Mesendoderm (in vitro differentiated cells): ENCODE measurements around the gene CHSY1.

Source experiments
- DNase-seq: peaks from one replicate; pipeline ENCODE4 v3.0.0; 2013
- H2AK5ac ChIP-seq: 2 replicates; pipeline ENCODE4 v1.6.1; 2013; ENCODE audit warnings: low read length, inconsistent platforms
- H2BK120ac ChIP-seq: 2 replicates; pipeline ENCODE4 v1.6.1; 2013; ENCODE audit warnings: low read depth, mild to moderate bottlenecking, low read length, moderate library complexity, mixed read lengths
- H2BK15ac ChIP-seq: replicated peaks from 2 replicates; pipeline ENCODE4 v1.6.1; 2013; ENCODE audit warnings: low read depth, mild to moderate bottlenecking, moderate library complexity
- H2BK5ac ChIP-seq: 2 replicates; pipeline ENCODE4 v1.6.1; 2013; ENCODE audit warnings: low read length, inconsistent platforms
- H3K18ac ChIP-seq: 2 replicates; pipeline ENCODE4 v1.6.1; 2013; ENCODE audit warnings: mild to moderate bottlenecking, low read length, mixed read lengths
- H3K23ac ChIP-seq: one replicate; pipeline ENCODE4 v1.6.1; 2013; ENCODE audit warnings: low read length
- H3K27ac ChIP-seq: 2 replicates; pipeline ENCODE4 v1.5.1; 2013; ENCODE audit warnings: low read depth, mild to moderate bottlenecking, inconsistent platforms, low read length, moderate library complexity
- H3K27me3 ChIP-seq: 2 replicates; pipeline ENCODE4 v1.6.1; 2013; ENCODE audit warnings: low read length, control low read depth, mild to moderate bottlenecking, inconsistent platforms; ENCODE audit not compliant: insufficient read depth, poor library complexity
- H3K36me3 ChIP-seq: 2 replicates; pipeline ENCODE4 v1.6.1; 2013; ENCODE audit warnings: low read length, inconsistent platforms; ENCODE audit not compliant: control insufficient read depth, insufficient read depth
- H3K4ac ChIP-seq: one replicate; pipeline ENCODE4 v1.6.1; 2013; ENCODE audit warnings: low read depth, mild to moderate bottlenecking, low read length, moderate library complexity
- H3K4me1 ChIP-seq: 2 replicates; pipeline ENCODE4 v1.6.1; 2013; ENCODE audit warnings: low read depth, low read length, inconsistent platforms; ENCODE audit not compliant: control insufficient read depth
- H3K4me2 ChIP-seq: 2 replicates; pipeline ENCODE4 v1.6.1; 2013; ENCODE audit warnings: low read length
- H3K4me3 ChIP-seq: 2 replicates; pipeline ENCODE4 v1.5.1; 2013; ENCODE audit warnings: mild to moderate bottlenecking, low read length
- H3K56ac ChIP-seq: one replicate; pipeline ENCODE4 v1.6.1; 2013; ENCODE audit warnings: low read length
- H3K79me1 ChIP-seq: 2 replicates; pipeline ENCODE4 v1.6.1; 2013; ENCODE audit warnings: low read length, inconsistent platforms
- H3K79me2 ChIP-seq: 2 replicates; pipeline ENCODE4 v1.6.1; 2013; ENCODE audit warnings: mild to moderate bottlenecking, low read length; ENCODE audit not compliant: control insufficient read depth, insufficient read depth
- H3K9ac ChIP-seq: 2 replicates; pipeline ENCODE4 v1.6.1; 2013; ENCODE audit warnings: low read length, inconsistent platforms
- H4K5ac ChIP-seq: one replicate; pipeline ENCODE4 v1.6.1; 2013; ENCODE audit warnings: low read length
- H4K8ac ChIP-seq: one replicate; pipeline ENCODE4 v1.6.1; 2013; ENCODE audit warnings: low read depth, mild to moderate bottlenecking, control low read depth, low read length, moderate library complexity
- WGBS: extraction: QIAGEN DNeasy Blood & Tissue Kit; methylation state at CpG from one replicate; pipeline ENCODE4 v1.1.7; 2013; ENCODE audit warnings: low lambda C conversion rate, missing lambda C conversion rate; ENCODE audit not compliant: insufficient coverage; ENCODE audit errors: extremely low coverage; 5-methylcytosine and 5-hydroxymethylcytosine counted together

CHSY1 gene

DNA sequence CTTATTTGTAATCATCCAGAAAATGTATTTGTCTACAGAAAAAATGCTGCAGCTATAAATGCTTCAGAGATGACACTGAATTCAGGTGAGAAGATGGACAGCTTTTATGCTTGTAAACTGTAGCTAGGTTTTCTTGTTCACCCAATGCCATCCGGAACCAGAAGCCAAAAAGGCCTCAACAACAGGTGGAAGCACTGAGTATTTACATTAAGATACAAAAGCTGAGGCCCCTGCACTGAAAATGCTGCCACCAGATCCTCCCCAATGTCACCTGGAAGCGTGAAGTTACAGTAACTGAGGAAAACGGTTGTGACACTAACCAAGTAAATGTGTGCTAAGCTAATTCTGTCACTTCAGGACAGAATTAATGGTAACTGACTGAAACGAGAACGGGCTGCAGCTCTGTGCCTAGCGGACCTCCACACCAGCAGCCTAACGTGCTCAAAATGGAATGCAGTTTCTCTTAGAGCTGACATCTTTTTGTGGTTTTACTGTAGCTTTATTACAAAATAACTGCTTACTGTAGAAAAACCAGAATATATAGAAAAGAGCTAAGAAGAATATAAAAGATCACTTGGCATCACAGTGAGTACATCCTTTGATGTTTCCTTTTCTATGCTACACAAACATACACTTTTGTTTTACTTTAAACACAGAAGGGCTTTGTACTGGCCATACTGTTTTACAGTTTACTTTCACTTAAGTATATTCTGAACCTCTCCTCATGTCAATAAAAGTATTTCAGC, 7.6 kb downstream of the CHSY1 start:
- Histone ChIP-seq H2BK5ac (no peak overlapping the region), H3K18ac (no peak overlapping the region), H2BK120ac (no peak overlapping the region), H3K27me3 (no peaks in the 10 kb centered on the region), H3K79me2 (peaks cover 90% of the 10 kb centered on the region), H3K79me1 (peaks cover 39% of the 10 kb centered on the region), H3K56ac (no peak overlapping the region), H3K4me2 (no peak overlapping the region), H2AK5ac (no peak overlapping the region), H3K4me1 (no peaks in the 10 kb centered on the region), H4K5ac (no peak overlapping the region), H3K27ac (no peak overlapping the region), H2BK15ac (no peak overlapping the region), H3K23ac (no peak overlapping the region), H3K9ac (no peak overlapping the region), H3K36me3 (no peaks in the 10 kb centered on the region), H4K8ac (no peak overlapping the region), H3K4me3 (no peak overlapping the region), H3K4ac (no peak overlapping the region)
- WGBS = no CpG with 5 or more reads among the region's 7 CpGs
- no peak for DNase-seq

DNA sequence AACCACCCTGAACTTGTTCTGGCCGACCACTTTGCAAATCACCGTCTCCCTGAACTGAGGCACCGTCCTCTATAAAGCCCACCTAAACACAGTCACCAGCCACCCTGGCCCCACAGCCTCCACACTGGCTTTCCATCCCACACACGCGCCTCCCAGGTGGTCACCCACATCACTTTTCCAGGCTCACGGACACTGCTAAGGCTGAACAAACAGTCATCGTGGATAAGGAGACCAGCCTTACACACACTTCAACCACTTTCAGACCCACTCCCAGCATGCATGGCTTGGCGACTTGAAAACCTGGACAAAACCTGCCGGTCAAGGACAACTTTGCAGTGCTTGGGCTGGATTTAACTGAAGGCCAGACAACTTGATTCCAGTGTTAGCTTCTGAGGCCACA, 8.4 kb downstream of the CHSY1 start:
- Histone ChIP-seq H3K36me3 (no peaks in the 10 kb centered on the region), H4K5ac (no peak overlapping the region), H3K27me3 (no peaks in the 10 kb centered on the region), H2BK120ac (no peak overlapping the region), H3K4me2 (no peak overlapping the region), H3K9ac (no peak overlapping the region), H2BK5ac (no peak overlapping the region), H2AK5ac (no peak overlapping the region), H3K4me1 (no peaks in the 10 kb centered on the region), H3K79me1 (peaks cover 37% of the 10 kb centered on the region), H3K56ac (no peak overlapping the region), H3K79me2 (peaks cover 89% of the 10 kb centered on the region), H3K27ac (no peak overlapping the region), H3K4ac (no peak overlapping the region), H3K4me3 (no peak overlapping the region), H3K18ac (no peak overlapping the region), H2BK15ac (no peak overlapping the region), H4K8ac (no peak overlapping the region), H3K23ac (no peak overlapping the region)
- no peak for DNase-seq
- WGBS = no CpG with 5 or more reads among the region's 9 CpGs

DNA sequence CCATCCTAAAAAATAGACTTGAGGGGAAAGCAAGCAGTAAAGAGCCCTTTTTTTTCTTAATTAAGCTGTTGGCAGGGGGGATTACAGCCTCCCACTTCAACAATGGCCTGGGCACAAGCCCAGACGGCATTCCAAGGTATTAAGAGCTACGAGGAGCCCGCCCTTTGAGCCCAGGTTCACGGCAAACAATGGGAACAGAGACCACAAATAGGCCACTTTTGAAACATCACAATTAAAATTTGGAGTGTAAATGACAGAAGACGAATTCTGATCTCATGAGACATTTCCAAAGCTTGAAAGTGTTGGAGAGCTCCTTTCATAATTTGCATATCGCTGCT, 8.9 kb downstream of the CHSY1 start:
- Histone ChIP-seq H3K27me3 (no peaks in the 10 kb centered on the region), H3K4me1 (no peaks in the 10 kb centered on the region), H3K79me2 (peaks cover 87% of the 10 kb centered on the region), H2BK5ac (no peak overlapping the region), H2AK5ac (no peak overlapping the region), H3K56ac (no peak overlapping the region), H3K4ac (no peak overlapping the region), H3K23ac (no peak overlapping the region), H4K8ac (no peak overlapping the region), H3K79me1 (peaks cover 35% of the 10 kb centered on the region), H3K18ac (no peak overlapping the region), H2BK15ac (no peak overlapping the region), H3K9ac (no peak overlapping the region), H3K27ac (no peak overlapping the region), H3K36me3 (no peaks in the 10 kb centered on the region), H4K5ac (no peak overlapping the region), H3K4me2 (no peak overlapping the region), H3K4me3 (no peak overlapping the region), H2BK120ac (no peak overlapping the region)
- no peak for DNase-seq
- WGBS = no CpG with 5 or more reads among the region's 6 CpGs

DNA sequence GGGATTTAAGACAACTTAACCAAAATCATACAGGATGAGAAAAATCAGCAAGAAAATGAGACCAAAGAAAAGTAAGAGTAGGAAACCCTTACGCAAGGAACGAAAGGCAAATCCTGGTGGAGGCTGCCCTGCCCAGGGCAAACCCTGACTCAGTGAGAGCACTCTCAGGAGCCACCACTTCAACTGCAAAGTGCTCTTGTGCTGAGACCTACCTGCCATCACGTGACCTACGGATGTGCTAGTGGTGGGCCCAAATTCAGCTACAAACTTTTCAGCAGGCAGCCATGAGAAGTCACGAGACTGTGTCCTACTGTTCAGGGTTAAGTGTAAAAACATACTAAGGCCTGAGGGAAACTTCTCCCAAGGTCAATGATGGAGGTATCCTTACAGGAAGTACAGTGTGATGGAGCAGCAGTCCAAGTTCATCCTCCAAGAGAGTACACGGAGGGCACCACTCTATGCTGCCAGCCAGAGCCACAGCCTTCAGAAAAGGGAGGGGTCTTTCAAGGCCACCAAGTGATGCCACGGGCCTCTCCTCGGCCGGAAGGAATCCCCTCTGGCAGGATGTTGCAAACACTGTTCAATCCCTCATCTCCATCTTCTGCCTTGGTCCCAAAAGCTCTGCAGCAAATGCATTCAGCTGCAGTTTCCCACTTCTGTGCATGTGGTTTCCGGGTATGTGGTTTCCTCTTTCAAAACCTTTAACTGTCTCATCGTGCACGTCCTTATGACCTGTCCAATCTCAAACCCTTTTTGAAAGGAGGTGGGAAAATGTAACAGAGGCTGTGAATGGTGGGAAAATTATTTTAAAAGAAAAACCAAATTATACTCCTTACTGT, 9.5 kb downstream of the CHSY1 start:
- no peak overlapping the region for H2BK15ac ChIP-seq
- no peak overlapping the region for H2BK120ac ChIP-seq
- no peak for DNase-seq
- H3K23ac ChIP-seq = no peak overlapping the region
- H3K18ac ChIP-seq = no peak overlapping the region
- no peak overlapping the region for H3K56ac ChIP-seq
- H4K8ac ChIP-seq = no peak overlapping the region
- H3K36me3 ChIP-seq = no peaks in the 10 kb centered on the region
- peaks cover 34% of the 10 kb centered on the region for H3K79me1 ChIP-seq
- no peaks in the 10 kb centered on the region for H3K4me1 ChIP-seq
- no peak overlapping the region for H2AK5ac ChIP-seq
- no peak overlapping the region for H2BK5ac ChIP-seq
- H4K5ac ChIP-seq = no peak overlapping the region
- peaks cover 85% of the 10 kb centered on the region for H3K79me2 ChIP-seq
- H3K4me2 ChIP-seq = no peak overlapping the region
- H3K4me3 ChIP-seq = no peak overlapping the region
- H3K4ac ChIP-seq = no peak overlapping the region
- no peaks in the 10 kb centered on the region for H3K27me3 ChIP-seq
- H3K9ac ChIP-seq = no peak overlapping the region
- H3K27ac ChIP-seq = no peak overlapping the region
- no CpG with 5 or more reads among the region's 12 CpGs for WGBS

DNA sequence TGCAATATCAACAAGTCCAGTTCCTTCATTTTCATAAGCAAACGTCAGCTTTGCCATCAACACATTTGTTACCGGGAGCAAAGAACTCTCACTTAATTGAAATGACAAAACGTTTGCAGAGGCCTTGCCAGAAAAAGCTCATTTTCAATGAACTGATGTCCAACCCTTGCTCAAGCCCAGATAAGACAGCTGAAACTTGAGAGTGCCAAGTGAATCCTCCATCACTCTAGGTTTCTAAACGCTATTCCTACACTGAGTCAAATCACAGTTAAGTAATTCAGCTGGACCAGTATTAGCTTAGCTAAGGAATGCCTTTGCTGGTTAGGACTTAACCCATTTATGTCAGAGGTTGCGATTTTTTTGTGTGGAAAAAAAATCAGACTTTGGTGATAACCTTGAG, 11.5 kb downstream of the CHSY1 start:
- no CpG with 5 or more reads among the region's 5 CpGs for WGBS
- no peaks in the 10 kb centered on the region for H3K4me1 ChIP-seq
- H4K5ac ChIP-seq = no peak overlapping the region
- H2BK120ac ChIP-seq = no peak overlapping the region
- no peak overlapping the region for H2AK5ac ChIP-seq
- no peak overlapping the region for H2BK5ac ChIP-seq
- peaks cover 77% of the 10 kb centered on the region for H3K79me2 ChIP-seq
- no peak overlapping the region for H3K9ac ChIP-seq
- no peak overlapping the region for H3K23ac ChIP-seq
- no peaks in the 10 kb centered on the region for H3K27me3 ChIP-seq
- no peak overlapping the region for H4K8ac ChIP-seq
- peaks cover 37% of the 10 kb centered on the region for H3K79me1 ChIP-seq
- no peak overlapping the region for H3K27ac ChIP-seq
- no peak overlapping the region for H3K56ac ChIP-seq
- H2BK15ac ChIP-seq = no peak overlapping the region
- no peak overlapping the region for H3K18ac ChIP-seq
- H3K4ac ChIP-seq = no peak overlapping the region
- H3K36me3 ChIP-seq = no peaks in the 10 kb centered on the region
- no peak overlapping the region for H3K4me2 ChIP-seq
- H3K4me3 ChIP-seq = no peak overlapping the region
- no peak for DNase-seq
